IPS-18c (cell line): Measurements from ENCODE around the gene CDC42.
"Not testable (repeated sequence)": the region's sequence is repeated elsewhere in the genome, so short reads cannot be mapped to it uniquely, and the experiment has no call there.

Experiments
- H3K4me3 ChIP-seq: 2 replicates; pipeline ENCODE4 v1.7.0; 2013; ENCODE audit warnings: low read depth, mild to moderate bottlenecking, low read length, moderate library complexity; ENCODE audit not compliant: insufficient read depth
- H3K9me3 ChIP-seq: one replicate; pipeline ENCODE4 v1.6.1; 2013; ENCODE audit warnings: mild to moderate bottlenecking, low read length, moderate library complexity; ENCODE audit not compliant: control insufficient read depth, insufficient read depth

Gene CDC42

DNA sequence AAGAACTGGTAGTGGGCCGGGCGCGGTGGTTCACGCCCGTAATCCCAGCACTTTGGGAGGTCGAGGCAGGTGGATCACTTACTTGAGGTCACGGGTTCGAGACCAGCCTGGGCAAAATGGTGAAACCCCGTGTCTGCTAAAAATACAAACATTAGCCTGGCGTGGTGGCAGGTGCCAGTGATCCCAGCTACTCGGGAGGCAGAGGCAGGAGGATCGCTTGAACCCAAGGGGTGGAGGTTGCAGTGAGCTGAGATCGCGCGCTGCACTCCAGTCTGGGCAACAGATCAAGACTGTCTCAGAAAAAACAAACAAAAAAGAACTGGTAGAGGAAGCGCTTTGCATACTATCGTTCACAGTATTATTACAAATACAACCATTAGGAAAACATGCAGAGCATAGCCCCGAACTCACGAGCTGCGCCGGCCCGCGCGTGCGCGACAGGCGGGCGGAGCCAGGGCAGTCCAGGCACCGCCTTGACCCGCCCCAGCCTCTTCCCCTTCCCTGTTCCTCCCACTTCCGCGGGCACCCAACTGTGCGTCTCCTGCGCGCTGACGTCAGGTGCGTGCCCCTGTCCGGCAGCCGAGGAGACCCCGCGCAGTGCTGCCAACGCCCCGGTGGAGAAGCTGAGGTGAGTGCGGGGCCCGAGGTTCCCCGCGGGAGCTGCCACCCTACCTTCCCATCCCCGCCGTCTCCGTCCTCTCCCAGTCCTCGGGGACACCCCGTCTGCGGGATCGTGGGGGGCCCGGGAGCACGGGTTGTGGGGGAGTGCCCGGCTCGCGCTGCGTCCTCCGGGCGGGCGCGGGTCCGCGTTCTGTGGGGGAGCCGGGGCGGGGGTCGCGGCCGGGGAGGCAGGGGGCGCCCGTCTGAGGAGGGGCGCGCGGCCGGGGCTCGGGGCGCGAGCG is at the start of gene CDC42:
CDC42 (plus strand) TSS at position 595 of the 902 bp plus-strand sequence. CDS start 25,770 bp downstream, outside the sequence.
- H3K9me3 ChIP-seq, result no peaks in the 10 kb centered on the region
- peak within 1 kb of the TSS; percentile 93 for H3K4me3 ChIP-seq

- not testable (repeated sequence) for H3K9me3 ChIP-seq, H3K4me3 ChIP-seq
Observed at GRCh38 chr1:22002875-22003274, 49.6 kb upstream of the CDC42 start.

GRCh38 chr1:22003959-22004358 is 48.5 kb upstream of the CDC42 start:
- not testable (repeated sequence) for H3K9me3 ChIP-seq, H3K4me3 ChIP-seq

DNA sequence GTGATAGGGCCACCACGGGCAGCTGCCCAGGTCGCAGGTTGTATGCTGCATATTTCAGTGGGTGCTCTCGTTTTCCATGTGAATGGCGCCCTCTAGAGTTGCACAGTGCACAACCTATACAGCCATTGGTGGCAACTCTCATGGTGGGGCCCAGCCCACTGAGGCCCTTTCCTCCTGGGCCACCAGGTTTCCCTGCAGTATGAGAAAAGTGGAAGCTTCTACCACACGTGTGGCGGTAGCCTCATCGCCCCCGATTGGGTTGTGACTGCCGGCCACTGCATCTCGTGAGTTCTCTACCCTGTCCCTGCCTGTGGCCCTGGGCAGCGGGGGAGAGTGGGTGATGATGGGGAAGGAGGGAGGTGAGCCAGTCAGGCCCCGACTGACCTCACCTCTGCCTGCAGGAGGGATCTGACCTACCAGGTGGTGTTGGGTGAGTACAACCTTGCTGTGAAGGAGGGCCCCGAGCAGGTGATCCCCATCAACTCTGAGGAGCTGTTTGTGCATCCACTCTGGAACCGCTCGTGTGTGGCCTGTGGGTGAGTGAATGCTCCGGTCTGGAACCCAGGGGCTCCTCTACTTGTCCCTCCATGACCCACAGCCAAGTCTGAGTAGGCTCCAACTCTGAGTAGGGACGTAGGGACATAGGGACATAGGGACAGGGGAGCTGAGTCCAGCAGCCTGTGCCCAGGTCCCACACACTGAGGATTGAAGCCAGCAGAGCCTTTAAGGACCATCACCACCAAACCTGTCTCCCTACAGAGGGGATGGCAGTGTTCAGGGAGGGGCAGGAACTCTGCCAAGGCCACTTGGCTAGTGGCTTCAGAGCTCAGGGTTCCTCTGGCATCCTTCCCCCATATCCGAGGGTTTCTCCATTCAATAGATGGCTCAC is 47.0 kb upstream of the CDC42 start:
- H3K4me3 ChIP-seq, result not testable (repeated sequence)

DNA sequence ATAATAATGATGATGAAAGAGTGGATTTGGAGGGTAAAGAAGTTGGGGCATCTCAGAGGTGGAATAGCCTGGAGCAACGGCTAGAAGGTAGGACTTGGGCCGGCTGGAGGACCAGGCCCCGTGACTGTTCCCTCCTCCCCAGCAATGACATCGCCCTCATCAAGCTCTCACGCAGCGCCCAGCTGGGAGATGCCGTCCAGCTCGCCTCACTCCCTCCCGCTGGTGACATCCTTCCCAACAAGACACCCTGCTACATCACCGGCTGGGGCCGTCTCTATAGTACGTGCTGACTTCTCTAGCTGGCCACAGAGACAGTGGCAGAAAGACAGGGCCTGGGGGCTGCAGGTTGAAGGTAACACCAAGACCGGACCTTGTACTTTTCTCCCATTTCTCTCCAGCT is 45.8 kb upstream of the CDC42 start:
- not testable (repeated sequence) for H3K9me3 ChIP-seq, H3K4me3 ChIP-seq

More for the DNA sequence above, 47.0 kb upstream of the CDC42 start:
- H3K9me3 ChIP-seq, result not testable (repeated sequence)

DNA sequence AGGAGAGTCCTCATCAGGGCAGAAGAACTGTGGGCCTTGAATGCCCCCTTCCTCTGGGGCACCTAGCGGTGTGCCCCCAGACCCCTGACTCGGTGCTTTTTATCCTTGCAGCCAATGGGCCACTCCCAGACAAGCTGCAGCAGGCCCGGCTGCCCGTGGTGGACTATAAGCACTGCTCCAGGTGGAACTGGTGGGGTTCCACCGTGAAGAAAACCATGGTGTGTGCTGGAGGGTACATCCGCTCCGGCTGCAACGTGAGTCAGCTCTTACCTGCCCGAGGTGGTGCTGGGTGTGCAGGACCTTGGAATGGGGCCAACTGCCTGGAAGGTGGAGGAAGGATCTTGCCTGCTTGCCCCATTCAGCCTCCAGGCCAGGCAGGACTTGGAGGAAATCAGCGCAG is 45.2 kb upstream of the CDC42 start:
- not testable (repeated sequence) for H3K4me3 ChIP-seq, H3K9me3 ChIP-seq

GRCh38 chr1:22009566-22009965 is 42.9 kb upstream of the CDC42 start:
- not testable (repeated sequence) for H3K9me3 ChIP-seq, H3K4me3 ChIP-seq

GRCh38 chr1:22012752-22013151 is 39.8 kb upstream of the CDC42 start:
- not testable (repeated sequence) for H3K4me3 ChIP-seq

GRCh38 chr1:22014575-22015206 is 37.8 kb upstream of the CDC42 start:
- not testable (repeated sequence) for H3K4me3 ChIP-seq, H3K9me3 ChIP-seq

More at GRCh38 chr1:22012752-22013151, 39.8 kb upstream of the CDC42 start:
- not testable (repeated sequence) for H3K9me3 ChIP-seq

GRCh38 chr1:22018583-22019559 is 33.6 kb upstream of the CDC42 start:
- Histone ChIP-seq H3K4me3 (no peak overlapping the region), H3K9me3 (no peaks in the 10 kb centered on the region)

DNA sequence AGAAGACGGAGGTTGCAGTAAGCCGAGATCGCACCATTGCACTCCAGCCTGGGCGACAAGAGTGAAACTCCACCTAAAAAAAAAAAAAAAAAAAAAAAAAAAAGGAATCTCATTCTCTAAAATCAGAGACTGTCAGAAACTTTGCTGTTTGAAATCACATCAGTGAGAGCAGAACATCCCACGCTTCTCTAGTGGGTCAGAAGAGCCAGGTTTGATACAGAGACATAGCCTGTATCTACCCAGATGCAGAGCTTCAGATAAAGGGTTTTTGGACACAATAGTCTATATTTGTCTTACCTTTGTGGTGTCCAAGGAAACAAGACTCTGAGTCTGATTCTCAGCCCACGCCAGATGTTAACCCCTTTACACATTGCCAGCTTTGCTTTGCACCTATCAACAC is 31.4 kb upstream of the CDC42 start:
- H3K4me3 ChIP-seq, result no peak overlapping the region

GRCh38 chr1:22024485-22025367 is 27.8 kb upstream of the CDC42 start:
- peak overlapping the region; percentile 91 for H3K4me3 ChIP-seq

More for the DNA sequence above, 31.4 kb upstream of the CDC42 start:
- H3K9me3 ChIP-seq, result no peaks in the 10 kb centered on the region

DNA sequence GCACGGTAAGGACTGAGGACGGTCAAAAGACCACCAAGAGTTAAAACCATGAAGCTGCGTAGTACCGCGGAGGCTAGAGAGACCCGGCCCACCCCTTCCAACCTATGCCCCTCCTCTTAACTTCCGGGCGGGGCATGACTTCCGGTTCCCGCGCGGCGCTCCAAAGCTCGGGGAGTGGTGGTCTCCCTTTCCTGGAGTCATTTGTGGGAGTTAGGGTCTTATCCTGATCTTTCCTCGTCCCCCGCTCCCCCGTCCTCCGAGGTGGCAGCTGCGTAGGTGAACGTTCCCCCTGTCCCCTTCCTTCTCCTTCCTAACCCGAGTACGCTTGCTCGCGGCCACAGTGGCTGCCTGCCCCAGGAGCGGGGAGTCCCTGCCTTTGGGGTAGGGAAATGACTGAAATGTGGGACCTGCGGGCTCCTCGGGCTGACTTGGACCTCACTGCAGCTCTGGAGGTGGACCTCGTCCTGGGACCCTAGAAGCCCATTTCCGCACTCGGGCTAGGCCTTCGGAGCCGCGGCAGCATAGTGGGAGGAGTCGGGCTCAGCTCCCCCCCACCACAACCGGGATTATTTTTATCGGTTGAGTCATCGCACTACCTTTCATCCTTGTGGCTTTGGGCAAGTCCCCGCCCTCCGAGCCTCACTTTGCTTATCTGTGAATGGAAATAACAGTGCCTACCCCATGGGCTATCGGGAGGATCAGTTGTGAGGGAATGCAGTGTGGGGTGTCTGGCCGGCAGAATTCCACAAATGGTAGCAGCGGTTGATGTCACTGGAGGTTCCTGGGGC is 26.9 kb upstream of the CDC42 start:
- Histone ChIP-seq H3K4me3 (peak overlapping the region; percentile 91), H3K9me3 (no peaks in the 10 kb centered on the region)

More at GRCh38 chr1:22024485-22025367, 27.8 kb upstream of the CDC42 start:
- no peaks in the 10 kb centered on the region for H3K9me3 ChIP-seq

GRCh38 chr1:22026924-22027289 is 25.6 kb upstream of the CDC42 start:
- no peak overlapping the region for H3K4me3 ChIP-seq
- no peaks in the 10 kb centered on the region for H3K9me3 ChIP-seq

DNA sequence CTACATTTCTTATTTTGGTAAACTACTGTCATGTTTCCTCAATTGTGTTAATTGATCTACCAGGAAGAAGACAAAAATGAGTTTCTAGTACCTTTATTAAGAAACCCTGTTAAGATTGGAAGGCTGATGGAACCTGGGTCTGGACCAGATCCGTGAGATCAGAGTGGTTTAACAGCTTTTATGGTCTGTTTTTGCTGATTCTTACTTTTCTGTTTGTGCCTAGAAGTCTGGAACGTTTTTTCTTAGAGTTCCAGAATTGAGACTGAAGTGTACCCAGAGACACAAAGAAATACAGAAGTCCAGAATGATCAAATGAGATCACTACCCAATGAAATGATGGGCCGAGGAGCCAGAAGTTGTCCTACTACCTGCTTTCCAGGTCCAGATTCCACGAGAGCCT is 22.5 kb upstream of the CDC42 start:
- Histone ChIP-seq H3K9me3 (no peaks in the 10 kb centered on the region), H3K4me3 (no peak overlapping the region)
